Measurements from ENCODE around the gene MTERF4.

The MTERF4 gene

GRCh38 chr2:241136191-241136590 is 34.1 kb upstream of the MTERF4 start:
- TF ChIP-seq MYC (IDR thresholded peaks at IDR 0.05; ENCODE audit: low read depth, low read length) = no peak
- no peak for TF ChIP-seq POLR2A (IDR thresholded peaks at IDR 0.05; ENCODE audit: extremely low read depth, insufficient read length)
- TF ChIP-seq CTCF (IDR thresholded peaks at IDR 0.05; ENCODE audit: low read depth, low read length) = no peak
- TF ChIP-seq MAX (IDR thresholded peaks at IDR 0.05; ENCODE audit: low read depth, low read length) = no peak
- no peak overlapping the region for H3K4me3 ChIP-seq (ENCODE audit: low read depth, low read length)
- no peak for DNase-seq (ENCODE audit: low read depth)

- no peak overlapping the region for H3K4me3 ChIP-seq (ENCODE audit: low read depth, low read length)
- no peak for TF ChIP-seq MYC (IDR thresholded peaks at IDR 0.05; ENCODE audit: low read depth, low read length)
- no peak for TF ChIP-seq POLR2A (IDR thresholded peaks at IDR 0.05; ENCODE audit: extremely low read depth, insufficient read length)
- TF ChIP-seq MAX (IDR thresholded peaks at IDR 0.05; ENCODE audit: low read depth, low read length) = no peak
- TF ChIP-seq CTCF (IDR thresholded peaks at IDR 0.05; ENCODE audit: low read depth, low read length) = no peak
- DNase-seq (ENCODE audit: low read depth) = no peak
Measured at GRCh38 chr2:241135737-241136136, 33.6 kb upstream of the MTERF4 start.

- no peak for DNase-seq (ENCODE audit: low read depth)
- TF ChIP-seq CTCF (IDR thresholded peaks at IDR 0.05; ENCODE audit: low read depth, low read length) (no peak), POLR2A (IDR thresholded peaks at IDR 0.05; ENCODE audit: extremely low read depth, insufficient read length) (no peak), MAX (IDR thresholded peaks at IDR 0.05; ENCODE audit: low read depth, low read length) (no peak), MYC (IDR thresholded peaks at IDR 0.05; ENCODE audit: low read depth, low read length) (no peak)
- H3K4me3 ChIP-seq (ENCODE audit: low read depth, low read length) = no peak overlapping the region
Measured at GRCh38 chr2:241134711-241135110, 32.6 kb upstream of the MTERF4 start.

DNA sequence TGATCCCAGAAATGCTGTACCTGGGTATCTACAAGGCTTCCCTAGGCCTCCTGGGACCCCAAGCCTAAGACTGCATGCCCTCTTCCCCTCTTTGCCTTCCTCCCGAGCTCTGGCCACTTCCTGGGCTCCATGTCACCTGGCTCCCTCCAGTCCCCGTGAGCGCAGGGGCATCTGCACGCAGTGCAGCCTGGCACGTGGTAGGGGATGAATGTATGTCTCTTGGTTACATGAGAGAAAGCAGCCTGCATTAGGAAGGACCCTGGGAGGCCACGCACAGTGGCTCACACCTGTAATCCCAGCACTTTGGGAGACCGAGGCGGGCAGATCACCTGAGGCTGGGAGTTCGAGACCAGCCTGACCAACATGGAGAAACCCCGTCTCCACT is 31.3 kb upstream of the MTERF4 start:
- no peak overlapping the region for H3K4me3 ChIP-seq (ENCODE audit: low read depth, low read length)
- TF ChIP-seq MAX (IDR thresholded peaks at IDR 0.05; ENCODE audit: low read depth, low read length) = no peak
- TF ChIP-seq MYC (IDR thresholded peaks at IDR 0.05; ENCODE audit: low read depth, low read length) = no peak
- no peak for TF ChIP-seq POLR2A (IDR thresholded peaks at IDR 0.05; ENCODE audit: extremely low read depth, insufficient read length)
- no peak for TF ChIP-seq CTCF (IDR thresholded peaks at IDR 0.05; ENCODE audit: low read depth, low read length)
- DNase-seq (ENCODE audit: low read depth) = no peak

- no peak for TF ChIP-seq MAX (IDR thresholded peaks at IDR 0.05; ENCODE audit: low read depth, low read length)
- no peak for TF ChIP-seq POLR2A (IDR thresholded peaks at IDR 0.05; ENCODE audit: extremely low read depth, insufficient read length)
- no peak for TF ChIP-seq MYC (IDR thresholded peaks at IDR 0.05; ENCODE audit: low read depth, low read length)
- no peak for TF ChIP-seq CTCF (IDR thresholded peaks at IDR 0.05; ENCODE audit: low read depth, low read length)
- no peak for DNase-seq (ENCODE audit: low read depth)
- no peak overlapping the region for H3K4me3 ChIP-seq (ENCODE audit: low read depth, low read length)
Measured at GRCh38 chr2:241132538-241133435, 30.7 kb upstream of the MTERF4 start.
